GM19455 (cell line): ENCODE results near the gene PTPRF.
A peak's percentile ranks its signal among the peaks of the same experiment; 100 is the strongest.
"Not testable (repeated sequence)": the region's sequence is repeated elsewhere in the genome, so short reads cannot be mapped to it uniquely, and the experiment has no call there.

Source experiments
- ATAC-seq: cut with Tn5 transposase; IDR thresholded peaks from one replicate; pipeline ENCODE4 v1.9.1; 2021; ENCODE audit not compliant: unreplicated experiment

The PTPRF gene

DNA sequence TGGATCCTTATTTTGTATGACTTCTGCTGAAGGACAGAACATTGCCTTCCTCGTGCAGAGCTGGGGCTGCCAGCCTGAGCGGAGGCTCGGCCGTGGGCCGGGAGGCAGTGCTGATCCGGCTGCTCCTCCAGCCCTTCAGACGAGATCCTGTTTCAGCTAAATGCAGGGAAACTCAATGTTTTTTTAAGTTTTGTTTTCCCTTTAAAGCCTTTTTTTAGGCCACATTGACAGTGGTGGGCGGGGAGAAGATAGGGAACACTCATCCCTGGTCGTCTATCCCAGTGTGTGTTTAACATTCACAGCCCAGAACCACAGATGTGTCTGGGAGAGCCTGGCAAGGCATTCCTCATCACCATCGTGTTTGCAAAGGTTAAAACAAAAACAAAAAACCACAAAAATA, 91.8 kb downstream of the PTPRF start:
- ATAC-seq: no peak

DNA sequence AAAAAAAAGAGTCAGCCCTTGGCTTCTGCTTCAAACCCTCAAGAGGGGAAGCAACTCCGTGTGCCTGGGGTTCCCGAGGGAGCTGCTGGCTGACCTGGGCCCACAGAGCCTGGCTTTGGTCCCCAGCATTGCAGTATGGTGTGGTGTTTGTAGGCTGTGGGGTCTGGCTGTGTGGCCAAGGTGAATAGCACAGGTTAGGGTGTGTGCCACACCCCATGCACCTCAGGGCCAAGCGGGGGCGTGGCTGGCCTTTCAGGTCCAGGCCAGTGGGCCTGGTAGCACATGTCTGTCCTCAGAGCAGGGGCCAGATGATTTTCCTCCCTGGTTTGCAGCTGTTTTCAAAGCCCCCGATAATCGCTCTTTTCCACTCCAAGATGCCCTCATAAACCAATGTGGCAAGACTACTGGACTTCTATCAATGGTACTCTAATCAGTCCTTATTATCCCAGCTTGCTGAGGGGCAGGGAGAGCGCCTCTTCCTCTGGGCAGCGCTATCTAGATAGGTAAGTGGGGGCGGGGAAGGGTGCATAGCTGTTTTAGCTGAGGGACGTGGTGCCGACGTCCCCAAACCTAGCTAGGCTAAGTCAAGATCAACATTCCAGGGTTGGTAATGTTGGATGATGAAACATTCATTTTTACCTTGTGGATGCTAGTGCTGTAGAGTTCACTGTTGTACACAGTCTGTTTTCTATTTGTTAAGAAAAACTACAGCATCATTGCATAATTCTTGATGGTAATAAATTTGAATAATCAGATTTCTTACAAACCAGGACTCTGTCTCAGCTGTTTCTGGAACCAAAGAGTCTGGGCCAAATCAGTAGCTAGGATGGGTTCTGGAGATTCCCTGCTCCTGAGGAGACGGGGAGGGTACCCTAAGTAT, 92.5 kb downstream of the PTPRF start:
- no peak for ATAC-seq

DNA sequence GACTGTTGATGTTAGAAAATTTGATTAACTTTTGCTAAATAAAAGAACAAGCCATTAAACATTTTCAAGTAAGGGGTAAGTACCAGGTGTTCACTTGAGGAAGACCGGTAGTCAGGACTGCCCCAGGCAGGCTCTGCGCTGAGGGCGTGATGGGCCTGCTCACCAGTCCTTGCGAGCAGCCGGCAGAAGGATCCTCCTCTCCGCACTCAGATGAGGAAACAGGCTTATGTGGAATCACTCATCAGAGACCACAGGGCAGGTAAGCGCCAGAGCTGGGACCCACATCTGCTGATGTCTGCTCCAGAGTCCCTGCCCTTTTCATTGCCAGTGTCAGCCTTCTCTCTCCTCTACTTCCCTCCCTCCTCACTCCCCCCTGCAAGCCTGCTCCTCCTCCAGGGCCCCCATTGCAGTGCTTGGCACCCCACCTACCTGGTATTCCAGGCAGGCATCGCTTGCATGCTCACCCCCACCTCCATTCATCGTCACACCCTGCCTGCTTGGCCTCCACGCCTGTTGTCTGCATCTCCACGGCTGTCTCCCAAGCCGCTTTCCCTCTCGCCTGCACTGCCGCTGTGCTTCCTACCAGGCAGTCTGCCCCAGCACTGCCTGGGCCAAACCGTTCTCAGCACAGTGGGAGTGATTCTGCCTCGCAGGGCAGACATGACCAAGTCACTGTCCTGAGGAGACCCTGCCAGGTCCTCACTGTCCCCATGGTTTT, 94.5 kb downstream of the PTPRF start:
- no peak for ATAC-seq

DNA sequence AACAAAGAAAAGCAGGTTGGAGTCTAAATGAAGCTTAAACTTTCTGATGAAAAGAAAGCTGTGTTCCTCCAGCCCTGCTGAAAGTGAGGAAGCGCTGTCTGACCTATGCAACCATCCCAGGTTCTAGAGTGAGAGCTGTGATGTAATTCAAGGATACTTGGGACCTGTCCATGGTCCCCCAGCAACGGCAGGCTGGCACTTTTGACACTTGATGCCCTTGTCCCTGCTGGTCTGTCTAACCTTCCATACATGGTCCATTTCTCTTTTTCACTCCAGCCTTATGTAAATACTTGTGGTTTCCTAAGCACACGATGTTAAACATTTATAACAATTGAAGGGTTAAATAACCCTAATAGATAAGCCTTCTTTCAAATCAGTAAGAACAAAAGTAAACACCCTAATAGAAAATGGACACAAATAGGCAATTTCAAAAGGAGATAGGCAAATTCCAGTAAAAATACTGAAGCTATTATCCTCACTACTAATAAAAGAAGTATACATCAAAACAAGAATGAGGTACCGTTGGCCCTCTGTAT, 101.5 kb downstream of the PTPRF start:
- ATAC-seq: no peak

DNA sequence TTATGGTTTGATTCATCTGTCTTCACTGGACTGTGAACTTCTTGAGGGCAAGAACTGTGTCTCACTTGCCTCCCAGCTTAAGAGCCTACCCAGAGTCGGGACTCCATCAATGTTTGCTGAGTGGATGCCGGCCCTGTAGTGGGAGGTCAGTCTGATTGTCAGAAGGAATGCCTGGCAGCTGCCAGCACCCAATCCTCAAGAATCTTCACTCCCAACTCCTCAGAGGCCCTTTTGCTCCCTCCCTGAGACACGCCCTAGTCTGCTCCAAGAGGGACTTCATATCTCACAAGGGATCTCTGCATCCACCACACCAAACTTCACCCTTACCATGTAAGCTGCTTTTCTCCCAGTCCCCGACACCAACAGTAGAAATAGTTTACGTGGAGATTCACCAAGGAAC, 104.0 kb downstream of the PTPRF start:
- no peak for ATAC-seq

DNA sequence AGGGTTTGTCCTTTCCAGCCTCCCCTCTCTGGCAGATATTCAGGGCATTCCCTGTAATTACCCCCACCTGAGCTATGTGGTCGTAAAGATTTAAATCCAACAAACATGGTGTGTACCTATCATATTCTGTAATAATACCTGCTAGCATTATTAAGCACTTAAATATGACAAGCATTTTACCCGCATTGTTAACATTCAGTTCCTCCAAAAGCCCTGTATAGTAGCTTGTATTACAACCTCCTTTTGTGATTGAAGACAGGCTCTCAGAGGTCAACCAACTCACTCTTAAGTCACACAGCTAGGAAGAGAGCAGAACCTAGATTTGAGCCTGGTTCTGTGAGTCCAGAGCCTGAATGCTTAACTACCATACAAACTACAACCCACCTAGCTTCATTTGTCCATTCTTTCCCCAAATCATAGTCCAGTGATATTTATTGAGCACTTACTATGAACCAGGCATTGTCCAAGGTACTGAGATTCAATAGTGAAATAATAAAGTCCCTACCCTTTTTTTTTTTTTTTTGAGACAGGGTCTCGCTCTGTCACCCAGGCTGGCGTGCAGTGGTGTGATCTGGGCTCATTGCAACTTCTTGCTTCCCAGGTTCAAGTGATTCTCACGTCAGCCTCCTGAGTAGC, 105.4 kb downstream of the PTPRF start:
- ATAC-seq: no peak

DNA sequence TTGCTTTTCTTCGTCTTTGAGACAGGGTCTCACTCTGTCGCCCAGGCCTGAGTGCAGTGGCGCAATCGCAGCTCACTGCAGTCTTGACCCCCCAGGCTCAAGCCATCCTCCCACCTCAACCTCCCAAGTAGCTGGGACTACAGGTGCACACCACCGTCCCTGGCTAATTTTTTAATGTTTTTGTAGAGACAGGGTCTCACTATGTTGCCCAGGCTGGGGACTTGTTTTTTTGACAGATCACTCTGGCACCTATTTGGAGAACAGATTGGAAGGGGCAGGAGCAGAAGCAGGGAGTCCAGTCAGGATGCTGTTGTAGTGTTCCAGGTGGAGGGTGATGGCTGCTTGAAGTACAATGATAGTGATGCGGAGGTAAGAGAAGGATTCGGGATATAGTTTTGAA, 106.6 kb downstream of the PTPRF start:
- no peak for ATAC-seq

DNA sequence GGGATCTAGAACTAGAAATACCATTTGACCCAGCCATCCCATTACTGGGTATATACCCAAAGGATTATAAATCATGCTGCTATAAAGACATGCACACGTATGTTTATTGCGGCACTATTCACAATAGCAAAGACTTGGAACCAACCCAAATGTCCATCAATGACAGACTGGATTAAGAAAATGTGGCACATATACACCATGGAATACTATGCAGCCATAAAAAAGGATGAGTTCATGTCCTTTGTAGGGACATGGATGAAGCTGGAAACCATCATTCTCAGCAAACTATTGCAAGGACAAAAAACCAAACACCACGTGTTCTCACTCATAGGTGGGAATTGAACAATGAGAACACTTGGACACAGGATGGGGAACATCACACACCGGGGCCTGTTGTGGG, 107.7 kb downstream of the PTPRF start:
- ATAC-seq: not testable (repeated sequence)

DNA sequence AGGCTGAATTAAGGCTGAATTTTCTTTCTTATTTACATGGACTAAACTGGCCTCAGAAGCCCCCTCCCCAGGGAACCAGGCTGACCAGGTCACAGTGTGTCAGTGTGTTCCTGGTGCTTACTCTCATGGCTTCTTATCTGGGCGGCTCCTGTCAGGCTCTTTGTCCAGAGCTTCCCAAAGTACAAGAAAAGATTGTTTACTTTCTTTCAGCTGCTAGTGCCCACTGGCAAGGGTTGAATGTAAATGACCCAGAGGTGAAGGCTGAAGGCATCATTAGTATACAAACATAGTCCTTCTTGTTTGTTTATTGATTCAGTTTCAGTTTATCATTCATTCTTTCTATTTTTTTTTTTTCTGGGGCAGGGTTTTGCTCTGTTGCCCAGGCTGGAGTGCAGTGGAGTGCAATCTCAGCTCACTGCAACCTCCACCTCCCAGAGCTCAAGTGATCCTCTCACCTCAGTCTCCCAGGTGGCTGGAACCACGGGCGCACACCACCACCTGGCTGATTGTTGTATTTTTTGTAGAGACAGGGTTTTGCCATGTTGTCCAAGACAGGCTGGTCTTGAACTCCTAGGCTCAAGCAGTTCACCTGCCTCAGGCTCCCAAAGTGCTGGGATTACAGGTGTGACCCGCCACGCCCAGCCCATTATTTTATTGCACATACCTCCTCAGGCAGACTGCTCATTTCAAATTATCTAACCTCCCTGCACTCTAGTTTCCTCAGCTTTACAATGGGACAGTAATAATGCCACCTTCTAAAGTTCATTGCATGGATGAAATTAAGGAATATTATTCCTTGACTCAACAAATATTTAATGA, 109.5 kb downstream of the PTPRF start:
- ATAC-seq: no peak

DNA sequence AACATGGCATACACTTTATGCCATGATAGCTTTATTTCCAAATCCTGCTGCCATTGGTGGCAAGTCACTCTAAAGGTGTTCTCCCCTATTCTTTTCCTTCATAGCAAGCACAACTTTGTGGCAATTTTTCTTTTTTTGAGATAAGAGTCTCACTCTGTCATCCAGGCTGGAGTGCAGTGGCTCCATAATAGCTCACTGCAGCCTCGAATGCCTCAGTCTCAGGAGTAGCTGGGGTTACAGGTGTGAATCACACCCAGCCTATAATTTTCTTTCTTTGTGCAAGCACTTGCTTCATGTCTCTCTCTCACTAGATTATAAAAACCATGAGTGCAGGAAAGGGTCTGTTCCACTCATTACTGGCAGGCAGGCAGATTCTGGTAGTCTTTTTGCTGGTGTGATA, 113.9 kb downstream of the PTPRF start:
- ATAC-seq: no peak

DNA sequence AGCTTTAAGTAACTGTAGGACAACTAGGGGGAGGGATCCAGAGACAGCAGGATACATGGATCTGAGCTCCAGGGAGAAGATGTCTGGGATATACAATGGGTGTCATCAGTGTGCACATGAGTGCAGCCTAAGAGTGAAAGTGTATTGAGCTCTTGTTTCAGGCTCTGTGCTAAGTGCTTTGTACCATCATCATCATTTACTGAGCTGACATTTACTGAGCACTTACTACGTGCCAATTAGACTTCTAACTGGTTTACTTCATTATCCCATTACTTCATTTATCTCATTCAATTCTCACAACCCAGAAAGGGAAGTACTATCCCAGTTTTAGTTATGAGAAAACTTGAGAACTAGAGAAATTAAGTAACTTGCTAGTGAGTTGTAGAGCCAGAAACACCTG, 114.8 kb downstream of the PTPRF start:
- no peak for ATAC-seq

DNA sequence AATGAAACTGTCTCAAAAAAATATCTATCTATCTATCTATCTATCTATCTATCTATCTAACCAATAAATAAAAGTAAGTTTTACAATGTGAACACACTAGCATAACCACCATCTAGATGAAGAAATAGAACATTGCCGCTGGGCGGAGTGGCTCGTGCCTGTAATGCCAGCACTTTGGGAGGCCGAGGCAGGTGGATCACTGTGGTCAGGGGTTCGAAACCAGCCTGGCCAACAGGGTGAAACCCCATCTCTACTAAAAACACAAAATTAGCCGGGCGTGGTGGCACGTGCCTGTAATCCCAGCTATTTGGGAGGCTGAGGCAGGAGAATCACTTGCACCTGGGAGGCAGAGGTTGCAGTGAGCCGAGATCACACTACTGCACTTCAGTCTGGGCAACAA, 116.6 kb downstream of the PTPRF start:
- not testable (repeated sequence) for ATAC-seq

DNA sequence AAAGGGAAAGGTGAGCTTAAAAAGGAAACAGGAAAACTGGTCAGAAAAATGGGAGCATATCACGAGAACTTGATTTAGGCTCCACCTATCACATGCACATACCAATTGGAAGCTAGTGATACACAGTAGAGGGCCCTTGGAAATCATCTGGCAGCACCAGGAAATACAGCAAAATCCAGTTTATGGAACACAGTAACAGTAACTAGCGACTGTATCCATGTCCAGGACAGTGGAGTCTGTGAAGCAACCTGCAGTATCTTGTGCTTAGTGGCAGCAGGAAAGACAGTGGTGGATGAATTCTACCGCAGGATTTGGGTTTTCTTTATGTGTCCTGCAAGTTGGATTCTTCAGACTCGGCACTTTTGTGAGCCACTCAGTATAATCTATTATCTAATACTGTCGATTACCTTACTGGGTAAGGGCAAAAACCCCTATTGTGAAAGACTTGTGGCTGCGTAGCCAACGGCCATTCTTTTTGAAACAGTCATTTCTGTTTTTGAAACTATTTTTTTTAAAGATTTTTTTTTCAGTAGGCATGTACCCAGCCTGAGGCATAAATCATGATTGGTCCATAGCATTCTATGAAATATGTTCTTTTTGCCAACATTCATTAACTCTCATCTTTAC, 117.7 kb downstream of the PTPRF start:
- no peak for ATAC-seq

DNA sequence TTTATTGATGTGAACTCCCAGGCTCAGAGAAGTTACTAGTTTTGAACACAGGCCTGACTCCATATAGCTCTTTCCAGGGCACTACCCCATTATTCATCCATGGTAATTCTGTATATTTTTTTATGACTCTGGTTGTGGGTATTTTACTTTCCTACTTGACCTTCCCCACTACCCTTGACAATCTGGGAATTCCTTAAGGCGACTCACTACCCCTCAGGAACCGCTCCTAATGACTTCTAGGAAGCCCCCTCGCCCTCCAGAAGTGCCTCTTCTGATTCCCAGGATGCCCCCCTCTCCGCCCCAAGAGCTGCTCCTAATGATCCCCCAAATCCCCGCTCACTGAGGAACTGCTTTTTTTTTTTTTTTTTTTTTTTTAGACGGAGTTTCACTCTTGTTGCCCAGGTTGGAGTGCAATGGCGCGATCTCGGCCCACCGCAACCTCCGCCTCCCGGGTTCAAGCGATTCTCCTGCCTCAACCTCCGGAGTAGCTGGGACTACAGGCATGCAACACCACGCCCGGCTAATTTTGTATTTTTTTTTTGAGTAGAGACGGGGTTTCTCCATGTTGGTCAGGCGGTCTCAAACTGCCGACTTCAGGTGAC, 118.3 kb downstream of the PTPRF start:
- ATAC-seq: no peak

DNA sequence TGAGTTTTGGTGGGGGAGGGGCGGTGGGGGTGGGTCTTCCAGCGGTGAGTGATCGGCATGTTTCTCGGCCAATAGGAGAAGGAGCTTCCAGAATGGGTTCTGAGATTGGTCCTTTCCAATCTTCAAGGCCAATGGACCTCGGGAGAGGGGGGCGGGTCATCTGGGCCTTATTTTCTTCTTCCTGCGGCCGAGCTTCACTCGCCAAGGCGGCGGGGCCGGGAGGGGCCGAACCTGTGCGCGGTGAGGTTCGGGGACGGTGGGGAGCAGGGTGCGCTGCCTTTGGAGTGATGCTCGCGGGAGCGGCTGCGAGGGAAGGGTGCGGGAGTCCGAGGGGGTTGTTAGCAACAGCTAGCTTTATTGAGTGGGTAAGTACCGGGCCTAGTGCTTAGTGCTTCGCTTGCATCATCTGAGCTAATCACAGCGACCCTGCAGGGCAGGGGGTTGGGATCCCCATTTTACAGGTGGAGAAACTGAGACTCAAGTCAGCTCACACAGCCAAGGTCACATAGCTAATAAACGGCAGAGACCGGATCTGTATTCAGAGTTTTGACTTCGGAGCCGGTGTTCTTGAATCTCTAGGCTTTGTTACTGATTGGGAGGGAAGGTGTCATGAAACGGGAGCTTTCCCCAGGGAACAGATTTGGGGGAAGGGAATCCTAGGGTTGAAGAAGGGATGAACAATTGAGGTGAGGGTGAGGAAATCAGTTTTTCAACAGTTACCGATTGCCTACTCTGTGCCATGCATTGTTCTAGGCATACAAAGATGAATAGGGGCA, 119.8 kb downstream of the PTPRF start:
- peak; percentile 58 for ATAC-seq

DNA sequence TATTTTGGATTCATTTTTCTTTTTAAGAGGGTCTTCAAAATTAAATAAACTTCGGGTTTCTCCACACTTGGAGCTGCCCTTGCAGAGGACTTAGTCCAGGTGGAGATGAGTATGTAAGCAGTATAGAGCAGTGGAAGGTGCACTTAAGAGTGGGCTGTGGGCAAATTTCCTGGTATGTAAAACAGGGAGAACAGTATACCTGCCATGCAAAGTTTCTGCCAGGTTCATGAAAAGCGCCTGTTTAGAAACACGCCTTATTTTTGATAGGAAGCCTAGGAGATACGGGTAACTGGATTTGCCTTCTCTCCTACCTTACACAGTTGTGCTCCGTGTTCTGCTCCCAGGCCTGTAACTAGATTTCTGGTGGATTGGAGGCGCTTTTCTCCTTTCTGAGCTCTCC, 120.5 kb downstream of the PTPRF start:
- no peak for ATAC-seq

DNA sequence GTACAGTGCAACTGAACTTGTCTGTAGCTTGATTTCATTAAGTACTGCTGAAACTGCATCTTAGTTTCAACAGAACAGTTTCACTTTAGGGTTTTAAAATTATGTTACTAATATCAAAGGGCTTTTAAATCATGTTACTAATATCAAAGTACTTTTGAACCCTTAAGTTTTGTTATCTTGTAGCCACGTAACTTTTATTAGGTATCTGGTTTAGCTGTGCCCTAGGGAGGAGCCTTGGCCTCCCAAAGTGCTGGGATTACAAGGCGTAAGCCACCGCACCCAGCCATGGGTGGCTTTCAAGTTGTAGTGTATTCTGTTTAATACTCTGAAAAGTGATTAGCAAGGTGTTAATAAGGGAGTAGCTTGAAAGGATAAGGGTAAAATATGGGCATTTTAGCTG, 121.2 kb downstream of the PTPRF start:
- ATAC-seq: no peak

DNA sequence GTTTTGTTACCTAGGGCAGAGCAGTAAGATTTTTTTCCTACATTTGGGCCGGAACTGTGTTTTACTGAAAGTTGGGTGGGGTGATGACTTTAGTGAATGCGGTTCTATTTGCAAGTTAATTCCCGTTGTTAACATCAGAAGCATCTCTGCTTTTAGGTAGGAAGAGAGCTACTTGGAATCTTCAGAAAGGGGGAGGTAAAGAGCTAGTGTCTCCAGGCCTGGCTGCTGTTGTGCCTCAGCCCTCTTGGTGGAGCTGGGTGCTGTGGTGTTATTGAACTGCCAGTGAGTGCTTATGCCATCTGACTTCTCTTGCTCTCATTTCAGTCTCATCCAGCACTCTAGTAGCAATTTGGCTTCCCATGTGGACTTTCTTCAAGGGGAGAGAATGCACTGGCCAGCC, 122.7 kb downstream of the PTPRF start:
- no peak for ATAC-seq

DNA sequence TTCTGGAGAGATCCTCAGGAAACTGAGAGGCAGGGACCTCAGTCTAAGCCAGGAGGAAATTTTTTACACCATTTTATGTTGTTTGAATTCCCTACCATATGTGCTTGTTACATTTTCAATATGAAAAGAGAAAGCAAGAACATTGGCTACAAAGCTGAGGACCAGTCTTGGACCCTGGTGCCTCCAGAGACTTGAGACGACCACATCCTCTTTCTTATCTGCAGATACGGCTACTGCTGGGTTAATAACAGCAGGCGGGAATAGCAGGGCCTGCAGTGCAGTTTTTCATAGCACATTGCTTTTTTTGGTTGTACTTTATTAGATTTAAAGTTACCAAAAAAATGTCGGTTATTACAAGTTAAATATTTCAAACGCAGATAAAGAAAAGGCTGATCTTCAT, 123.2 kb downstream of the PTPRF start:
- no peak for ATAC-seq
